Measurements from ENCODE around the gene IRF3. TPM values are rescaled to one million over a fixed set of nuclear protein-coding genes. Genes with fewer than 3 reads are reported as not detected.

Gene IRF3
- total RNA-seq, 1 experiment from 2014 or later, result 205 TPM

- peaks cover 40 to 50% of the 10 kb centered on the region in 2 experiments for H3K4me1 Mint-ChIP-seq
- H3K9me3 Mint-ChIP-seq, result no peaks in the 10 kb centered on the region; a peak in 1 of 5 replicates
- no peak overlapping the region for H3K56ac ChIP-seq (ENCODE audit: insufficient read length, low read depth, low read length)
- no peak overlapping the region; a peak in 1 of 5 replicates for H3K4me3 Mint-ChIP-seq
- no peak overlapping the region for H4K8ac ChIP-seq (replicated peaks; ENCODE audit: insufficient read length, low read depth, low read length)
- H3K4ac ChIP-seq (ENCODE audit: low read depth, low read length), result no peak overlapping the region
- H3K23me2 ChIP-seq (ENCODE audit: insufficient read length, low read depth, low read length, poor library complexity, severe bottlenecking), result peaks cover 13% of the 10 kb centered on the region
- H3K27ac ChIP-seq (ENCODE audit: insufficient read length, low read depth, low read length), result no peak overlapping the region
- H4K5ac ChIP-seq (ENCODE audit: insufficient read length, low read depth, low read length), result no peak overlapping the region
- H2BK12ac ChIP-seq (ENCODE audit: insufficient read length, low read depth, low read length), result no peak overlapping the region
- DNase-seq, result no peak
- no peak overlapping the region for H2BK20ac ChIP-seq (ENCODE audit: low read depth, low read length, poor library complexity, severe bottlenecking)
- peaks cover 25% of the 10 kb centered on the region for H3K27me3 Mint-ChIP-seq (ENCODE audit: low read depth)
- H2AK5ac ChIP-seq (ENCODE audit: insufficient read length, low read length), result no peak overlapping the region
- H3K23ac ChIP-seq (ENCODE audit: insufficient read length, low read depth, low read length), result no peak overlapping the region
- no peak overlapping the region for H3K18ac ChIP-seq (ENCODE audit: insufficient read length, low read depth, low read length)
- peak overlapping the region in 1 of 3 experiments; percentile 18; a peak in 3 of 7 replicates for H3K27ac Mint-ChIP-seq
- H4K91ac ChIP-seq (ENCODE audit: insufficient read length, low read depth, low read length), result no peak overlapping the region
- H3K9ac ChIP-seq (ENCODE audit: extremely low read depth, insufficient read length, low read length), result no peak overlapping the region
- no peaks in the 10 kb centered on the region for H3K36me3 Mint-ChIP-seq (ENCODE audit: insufficient read depth in 1 of 3, low read depth in 3 of 3)
- no CpG with 5 or more reads among the region's 30 CpGs for WGBS (ENCODE audit: extremely low coverage, insufficient read length, low lambda C conversion rate)
- no peaks in the 10 kb centered on the region; the same call in 1 of the 2 replicates for H3K4me1 ChIP-seq (ENCODE audit: insufficient read depth, low read length)
- H3T11ph ChIP-seq (ENCODE audit: low read length), result no peak overlapping the region
- no peak overlapping the region for H3K14ac ChIP-seq (ENCODE audit: insufficient read depth, low read length)
- no peak overlapping the region for H2BK5ac ChIP-seq (ENCODE audit: insufficient read length, low read length)
- no peak overlapping the region for H2AFZ ChIP-seq (ENCODE audit: low read length)
- no peak overlapping the region for H3K4me2 ChIP-seq (ENCODE audit: insufficient read depth, insufficient read length, low read length)
- no peak for TF ChIP-seq CTCF (conservative IDR thresholded peaks at IDR 0.05)
- H3K79me1 ChIP-seq (ENCODE audit: insufficient read depth, low read depth, low read length, poor library complexity, severe bottlenecking), result no peaks in the 10 kb centered on the region
- H3K27me3 ChIP-seq (ENCODE audit: insufficient read depth, low read length), result no peaks in the 10 kb centered on the region
- no peak overlapping the region for H2BK15ac ChIP-seq (ENCODE audit: low read depth, low read length)
- H3K79me2 ChIP-seq (ENCODE audit: insufficient read depth, low read length), result no peaks in the 10 kb centered on the region
- H3K9me3 ChIP-seq (ENCODE audit: control insufficient read depth, low read depth, low read length), result no peaks in the 10 kb centered on the region
- no peaks in the 10 kb centered on the region for H4K20me1 ChIP-seq (ENCODE audit: control insufficient read depth, insufficient read depth, insufficient read length)
- no peak overlapping the region for H2BK120ac ChIP-seq (ENCODE audit: low read depth, low read length, poor library complexity, severe bottlenecking)
Observed at GRCh38 chr19:49636233-49636932, 29.3 kb downstream of the IRF3 start.
